Activated CD4-positive, alpha-beta T cell treated with anti-CD3 and anti-CD28 coated beads for 1 hour (primary cell): Measurements from ENCODE around the gene ANO8.
"Not testable (repeated sequence)": the region's sequence is repeated elsewhere in the genome, so short reads cannot be mapped to it uniquely, and the experiment has no call there.

Experiments used
- DNase-seq: peaks from one replicate; pipeline ENCODE4 v3.0.0-alpha.2; 2020

The ANO8 gene

DNA sequence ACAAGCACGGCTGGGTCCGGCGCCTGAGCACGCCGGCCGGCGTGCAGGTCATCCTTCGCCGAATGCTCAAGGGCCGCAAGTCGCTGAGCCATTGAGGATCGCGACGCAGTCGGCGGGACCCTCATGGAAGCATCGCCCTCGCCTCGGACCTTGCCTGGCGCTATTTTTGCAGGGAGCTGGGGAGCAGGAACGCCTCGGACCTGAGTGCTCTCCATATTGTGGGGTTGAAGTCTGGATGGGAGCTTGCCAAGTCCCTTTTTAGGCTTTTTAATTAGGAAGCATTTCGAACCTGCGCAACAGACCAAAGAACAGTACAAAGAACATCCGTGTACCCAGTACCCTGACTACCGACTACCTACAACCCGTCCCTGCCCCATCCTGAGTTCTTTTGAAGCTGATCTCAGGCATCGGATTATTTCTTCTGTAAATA, 28.4 kb downstream of the ANO8 start:
- no peak for DNase-seq

DNA sequence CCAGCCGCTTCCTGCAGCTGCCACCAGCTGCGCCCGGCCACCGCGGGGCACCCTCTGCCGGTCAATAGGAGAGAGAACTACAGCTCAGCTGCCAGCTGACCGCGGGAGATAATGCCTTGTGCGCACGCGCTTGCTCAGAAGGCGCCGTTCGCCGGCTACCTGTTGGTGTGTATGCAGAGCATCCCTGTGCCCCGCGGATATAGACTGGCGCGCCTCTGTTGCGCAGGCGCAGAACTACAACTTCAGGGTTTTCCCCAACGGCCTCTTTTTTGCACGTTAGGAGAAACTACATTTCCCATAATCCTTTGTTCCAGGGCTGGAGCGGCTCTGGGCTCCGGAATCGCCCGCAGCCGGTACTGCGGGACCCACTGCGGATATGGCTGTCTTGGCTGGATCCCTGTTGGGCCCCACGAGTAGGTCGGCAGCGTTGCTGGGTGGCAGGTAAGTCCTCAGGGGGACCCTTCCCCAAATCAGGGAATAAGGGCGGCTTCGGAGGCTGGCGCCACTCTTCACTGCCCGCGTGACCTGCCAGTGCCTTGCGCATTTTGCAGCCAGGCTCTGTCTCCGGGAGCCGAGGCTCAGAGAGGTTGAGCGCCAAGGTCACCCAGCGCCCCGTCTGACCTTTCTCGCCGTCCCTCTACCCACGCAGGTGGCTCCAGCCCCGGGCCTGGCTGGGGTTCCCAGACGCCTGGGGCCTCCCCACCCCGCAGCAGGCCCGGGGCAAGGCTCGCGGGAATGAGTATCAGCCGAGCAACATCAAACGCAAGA, 29.0 kb downstream of the ANO8 start, which contains the start of gene MRPL34:
Gene MRPL34 (plus strand): TSS at position 356 of the 768 bp plus-strand sequence. CDS start 21 bp downstream, at position 377.
- DNase-seq = peak; percentile 91

DNA sequence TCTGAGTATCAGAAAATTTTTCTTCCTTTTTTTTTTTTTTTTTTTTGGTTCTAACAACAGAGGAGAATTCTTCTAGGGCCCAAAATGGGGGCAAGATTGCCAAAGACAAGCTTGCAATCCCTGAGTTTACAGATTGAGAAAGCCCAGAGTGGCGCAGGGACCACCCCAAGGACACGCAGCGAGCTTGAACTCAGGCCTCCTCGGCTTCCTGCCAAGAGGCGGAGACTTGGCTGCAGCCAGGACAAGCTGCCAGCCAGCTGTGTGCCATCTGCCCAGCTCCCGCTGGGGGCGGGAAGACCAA, 29.5 kb downstream of the ANO8 start:
- no peak for DNase-seq

DNA sequence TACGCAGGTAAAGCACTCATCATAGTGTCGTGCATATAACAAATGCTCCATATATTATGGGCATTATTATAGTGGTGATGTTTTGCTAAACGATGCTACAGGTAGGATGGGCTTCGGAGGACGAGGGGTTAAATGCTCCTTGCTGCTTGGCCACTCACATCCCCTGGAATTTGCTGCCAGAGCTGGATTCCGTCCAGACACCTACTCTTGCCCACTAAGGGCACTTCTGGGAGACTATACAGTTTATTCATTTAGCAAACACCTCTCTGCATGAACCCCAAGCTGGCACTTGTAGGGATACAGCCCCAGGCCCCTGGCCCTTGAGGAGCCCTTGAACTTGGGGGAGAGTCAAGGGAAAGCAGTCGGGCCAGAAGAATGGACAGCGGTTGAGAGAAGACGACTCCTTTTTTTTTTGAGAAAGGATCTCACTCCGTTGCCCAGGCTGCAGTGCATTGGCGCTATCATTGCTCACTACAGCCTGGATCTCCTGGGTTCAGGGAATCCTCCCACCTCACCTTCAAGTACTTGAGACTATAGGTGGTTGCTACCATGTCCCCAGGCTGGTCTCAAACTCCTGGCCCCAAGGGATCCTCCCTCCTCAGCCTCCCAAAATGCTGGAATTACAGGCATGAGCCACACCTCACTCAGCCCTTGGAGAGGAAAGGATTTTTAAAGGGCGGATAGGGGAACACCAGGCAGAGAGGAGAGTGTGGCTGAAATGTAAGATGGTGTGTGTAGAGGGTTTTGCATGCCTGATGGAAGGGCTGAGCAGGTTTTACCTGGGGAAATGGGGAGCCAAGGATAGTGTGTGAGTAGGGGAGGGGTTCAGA, 30.1 kb downstream of the ANO8 start:
- DNase-seq = no peak

DNA sequence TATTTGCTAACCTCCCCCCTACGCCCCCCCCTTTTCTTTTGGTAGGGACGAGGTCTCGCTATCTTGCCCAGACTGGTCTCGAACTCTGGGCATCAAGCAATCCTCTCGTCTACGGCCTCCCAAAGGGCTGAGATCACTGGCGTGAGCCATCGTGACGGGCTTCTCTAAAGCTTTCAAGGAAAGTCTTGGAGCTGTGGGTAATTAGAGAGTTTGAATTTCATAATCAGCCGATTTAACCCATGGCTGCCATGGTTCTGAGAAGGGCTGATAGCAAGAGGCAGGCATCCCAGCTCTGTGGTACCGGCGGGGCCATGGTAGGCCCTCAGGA, 30.8 kb downstream of the ANO8 start:
- no peak for DNase-seq

DNA sequence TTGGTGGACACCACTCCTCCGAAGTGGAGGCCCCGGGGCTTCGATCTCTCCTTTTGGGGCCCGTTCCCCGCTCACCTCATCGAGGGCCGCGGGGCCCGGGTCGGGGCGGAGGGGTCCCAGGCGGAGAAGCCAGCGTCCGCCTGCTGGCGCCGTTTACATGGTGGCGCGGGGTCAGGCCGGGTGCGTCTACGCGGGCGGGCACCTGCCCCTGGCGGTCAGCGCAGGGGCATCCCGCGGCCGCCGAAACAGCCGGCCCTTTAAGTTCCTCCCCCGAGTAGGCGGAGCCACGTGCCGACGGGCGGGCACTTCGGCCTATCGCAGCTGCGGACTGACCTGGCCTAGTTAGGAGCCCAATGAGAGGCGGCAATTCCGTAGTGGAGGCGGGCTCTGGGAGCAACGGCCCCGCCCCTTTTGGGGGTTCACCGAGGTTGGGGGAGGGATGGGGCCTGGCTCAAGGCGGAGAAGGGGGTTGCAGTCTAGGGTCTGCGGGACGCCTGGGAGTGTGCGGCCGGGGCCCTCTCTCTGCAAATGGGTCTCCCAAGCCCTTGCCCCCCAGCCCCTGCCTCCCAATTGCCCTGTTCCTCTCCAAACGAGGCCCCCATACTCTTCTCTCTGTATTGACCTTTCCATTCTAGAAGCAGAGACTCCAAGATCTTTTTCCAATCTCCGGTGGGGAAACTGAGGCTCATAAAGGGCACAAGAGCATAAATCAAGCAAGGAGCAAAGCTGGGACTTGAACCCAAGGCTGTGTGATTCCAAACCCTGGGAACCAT, 31.3 kb downstream of the ANO8 start, which contains the start of gene ABHD8:
Gene ABHD8 (minus strand): TSS at position 259 of the 773 bp plus-strand sequence. CDS start 1,809 bp downstream, outside the sequence.
- peak; percentile 87 for DNase-seq

DNA sequence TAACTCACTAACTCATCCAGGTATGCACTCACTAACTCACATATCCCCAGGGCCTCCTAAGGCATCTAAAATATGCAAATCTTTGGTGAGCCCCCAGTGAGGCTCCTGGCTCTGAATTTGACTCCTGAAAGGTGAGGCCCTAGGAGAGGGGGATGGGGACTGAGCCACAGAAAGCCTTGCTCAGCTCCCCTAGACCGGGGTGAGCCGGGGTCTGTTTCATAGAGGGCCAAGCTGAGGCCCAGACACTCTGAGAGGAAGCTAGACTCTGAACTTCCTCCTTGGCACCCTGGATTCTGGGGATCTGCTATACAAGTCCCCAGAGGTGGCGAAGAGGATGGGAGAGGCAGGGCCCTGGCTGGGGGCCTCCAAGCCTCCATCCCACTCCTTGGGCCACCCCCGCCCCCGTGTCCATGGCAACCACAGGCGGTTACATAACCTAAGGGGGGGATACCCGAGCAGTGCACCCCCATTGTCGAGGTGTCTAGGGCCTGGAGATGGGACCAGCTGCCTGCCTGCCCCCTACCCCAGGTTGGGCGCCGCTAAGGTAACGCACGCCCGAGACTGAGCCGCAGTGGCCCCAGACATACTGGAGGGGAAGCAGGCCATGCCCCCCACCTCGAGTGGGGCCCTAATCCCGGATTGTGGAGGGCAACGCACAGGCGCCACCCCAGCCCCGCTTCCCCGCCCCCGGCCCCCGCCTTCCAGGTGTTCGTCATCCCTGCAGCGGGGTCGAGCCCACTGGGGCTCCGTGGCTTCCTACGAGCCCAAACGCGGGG, 32.1 kb downstream of the ANO8 start:
- DNase-seq = no peak

DNA sequence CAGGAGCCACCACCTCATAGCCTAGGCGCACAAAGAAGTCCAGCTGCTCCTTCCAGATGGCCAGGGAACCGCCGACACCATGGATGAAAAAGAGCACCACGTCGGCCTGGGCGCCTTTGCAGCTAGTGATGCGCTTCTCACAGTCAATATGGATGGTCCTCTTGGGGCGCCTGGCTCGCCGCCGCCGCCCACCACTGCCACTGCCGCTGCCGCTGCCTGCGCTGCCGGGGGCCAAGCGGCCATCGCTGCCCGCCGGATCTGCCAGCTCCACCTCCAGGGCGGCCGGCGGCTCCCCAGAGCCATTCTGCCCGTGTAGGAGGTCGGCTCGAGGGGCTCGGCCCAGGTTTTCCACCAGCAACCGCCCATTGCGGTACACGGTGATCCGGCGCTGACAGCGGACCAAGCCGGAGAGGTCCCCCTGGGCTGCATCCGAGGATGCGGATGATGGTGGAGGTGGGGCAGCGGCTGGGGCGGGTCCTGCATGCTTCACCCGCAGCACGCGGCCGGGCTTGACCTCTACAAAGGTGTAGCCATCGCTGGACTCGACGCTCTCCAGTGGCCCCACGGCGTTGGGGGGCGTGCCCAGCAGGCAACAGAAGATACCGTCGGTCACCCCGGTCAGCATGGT, 33.5 kb downstream of the ANO8 start:
- DNase-seq = no peak

DNA sequence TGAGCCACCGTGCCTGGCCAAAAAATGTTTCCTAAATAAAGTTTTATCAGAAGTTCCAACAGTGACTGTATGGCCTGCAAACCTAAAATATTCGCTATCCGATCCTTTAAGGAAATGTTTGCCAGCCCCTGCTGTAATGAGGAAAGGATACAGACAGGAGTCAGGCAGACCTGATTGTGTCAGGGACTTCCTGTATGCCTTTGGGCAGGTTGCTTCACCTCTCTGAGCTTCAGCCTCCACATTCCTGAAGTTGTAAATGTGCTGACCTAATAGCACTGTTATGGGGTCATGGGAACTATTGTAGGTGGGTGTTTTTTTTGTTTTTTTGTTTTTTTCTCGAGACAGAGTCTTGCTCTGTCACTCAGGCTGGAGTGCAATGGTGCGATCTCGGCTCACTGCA, 37.7 kb downstream of the ANO8 start:
- no peak for DNase-seq

DNA sequence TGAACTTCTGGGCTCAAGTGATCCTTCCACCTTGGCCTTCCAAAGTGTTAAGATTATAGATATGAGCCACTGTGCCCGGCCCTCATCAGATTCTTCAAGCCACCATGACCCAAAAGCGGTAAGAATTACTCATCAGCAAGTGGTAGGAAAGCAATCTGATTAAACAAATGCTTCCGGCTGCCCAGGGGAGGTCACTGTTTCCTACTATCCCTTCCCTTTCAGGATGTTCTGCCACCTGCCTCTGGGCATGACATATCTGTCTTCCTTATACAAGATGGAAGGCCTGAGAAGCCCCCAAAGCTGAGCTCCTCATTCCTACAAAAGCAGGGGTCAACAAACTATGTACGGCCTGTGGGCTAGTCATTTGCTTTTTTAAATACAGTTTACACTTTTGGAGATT, 38.4 kb downstream of the ANO8 start:
- DNase-seq = no peak

DNA sequence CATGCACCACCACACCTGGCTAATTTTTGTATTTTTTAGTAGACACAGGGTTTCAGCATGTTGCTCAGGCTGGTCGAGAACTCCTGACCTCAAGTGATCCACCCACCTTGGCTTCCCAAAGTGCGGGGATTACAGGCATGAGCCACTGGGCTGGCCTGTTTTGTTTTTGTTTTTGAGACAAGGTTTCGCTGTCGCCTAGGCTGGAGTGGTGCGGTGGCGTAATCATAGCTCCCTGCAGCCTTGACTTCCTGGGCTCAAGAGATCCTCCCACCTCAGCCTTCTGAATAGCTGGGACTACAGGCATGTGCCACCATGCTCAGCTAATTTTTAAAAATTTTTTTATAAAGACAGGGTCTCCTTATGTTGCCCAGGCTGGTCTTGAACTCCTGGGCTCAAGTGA, 39.1 kb downstream of the ANO8 start:
- DNase-seq = not testable (repeated sequence)

DNA sequence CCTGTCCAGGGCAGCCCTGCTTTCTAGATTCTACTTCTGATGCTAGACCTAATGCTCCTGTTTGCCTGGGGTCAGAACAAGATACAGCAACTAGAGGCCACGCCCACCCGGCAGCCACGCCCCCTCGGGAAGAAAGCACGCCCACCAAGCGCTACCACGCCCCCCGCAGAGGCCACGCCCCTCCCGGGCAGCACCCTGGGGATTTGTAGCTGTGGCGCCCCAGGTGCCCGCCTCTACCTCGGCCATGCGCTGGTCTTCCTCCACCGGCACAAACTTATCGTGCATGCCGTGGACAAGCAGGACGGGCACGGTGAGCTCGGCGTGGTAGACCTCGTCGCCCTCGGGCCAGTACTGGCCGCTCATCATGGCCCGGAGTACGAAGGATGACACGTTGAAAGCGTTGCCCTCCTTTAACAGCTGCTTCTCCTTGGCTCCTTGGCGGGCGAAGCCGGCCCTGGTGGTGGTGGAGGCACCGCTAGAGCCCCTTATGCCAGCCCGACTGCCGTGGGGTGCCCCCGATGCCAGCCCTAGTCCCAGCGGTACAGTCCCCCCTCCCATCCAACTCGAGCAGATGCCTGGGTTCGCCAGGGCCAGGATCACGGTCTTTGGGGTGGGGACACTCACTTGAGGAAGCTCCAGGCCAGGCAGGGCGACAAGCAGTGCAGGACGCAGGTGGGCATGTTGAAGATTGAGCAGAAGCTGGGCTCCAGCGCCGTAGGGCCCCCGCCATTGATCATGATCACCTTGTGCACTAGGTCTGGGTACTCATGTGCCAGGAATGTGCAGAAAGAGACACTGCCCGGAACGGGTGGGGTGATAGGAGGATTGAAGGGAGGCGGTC, 40.4 kb downstream of the ANO8 start:
- no peak for DNase-seq

DNA sequence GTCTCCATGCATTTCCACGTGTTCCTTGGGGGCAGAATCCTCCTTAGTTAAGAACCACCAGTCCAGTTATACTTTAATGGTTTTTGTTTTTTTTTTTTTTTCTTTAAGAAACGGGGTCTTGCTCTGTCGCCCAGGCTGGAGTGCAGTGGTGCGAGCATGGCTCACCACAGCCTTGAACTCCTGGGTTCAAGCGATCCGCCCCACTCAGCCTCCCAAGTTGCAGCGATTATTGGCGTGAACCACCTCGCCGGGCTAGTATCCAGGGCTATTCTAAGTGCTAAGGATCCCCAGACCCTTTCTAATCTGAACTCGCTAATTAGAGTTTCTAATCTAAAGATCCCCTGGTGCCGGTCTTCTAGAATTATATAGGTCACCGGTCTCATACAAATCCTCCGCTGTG, 41.0 kb downstream of the ANO8 start:
- no peak for DNase-seq

DNA sequence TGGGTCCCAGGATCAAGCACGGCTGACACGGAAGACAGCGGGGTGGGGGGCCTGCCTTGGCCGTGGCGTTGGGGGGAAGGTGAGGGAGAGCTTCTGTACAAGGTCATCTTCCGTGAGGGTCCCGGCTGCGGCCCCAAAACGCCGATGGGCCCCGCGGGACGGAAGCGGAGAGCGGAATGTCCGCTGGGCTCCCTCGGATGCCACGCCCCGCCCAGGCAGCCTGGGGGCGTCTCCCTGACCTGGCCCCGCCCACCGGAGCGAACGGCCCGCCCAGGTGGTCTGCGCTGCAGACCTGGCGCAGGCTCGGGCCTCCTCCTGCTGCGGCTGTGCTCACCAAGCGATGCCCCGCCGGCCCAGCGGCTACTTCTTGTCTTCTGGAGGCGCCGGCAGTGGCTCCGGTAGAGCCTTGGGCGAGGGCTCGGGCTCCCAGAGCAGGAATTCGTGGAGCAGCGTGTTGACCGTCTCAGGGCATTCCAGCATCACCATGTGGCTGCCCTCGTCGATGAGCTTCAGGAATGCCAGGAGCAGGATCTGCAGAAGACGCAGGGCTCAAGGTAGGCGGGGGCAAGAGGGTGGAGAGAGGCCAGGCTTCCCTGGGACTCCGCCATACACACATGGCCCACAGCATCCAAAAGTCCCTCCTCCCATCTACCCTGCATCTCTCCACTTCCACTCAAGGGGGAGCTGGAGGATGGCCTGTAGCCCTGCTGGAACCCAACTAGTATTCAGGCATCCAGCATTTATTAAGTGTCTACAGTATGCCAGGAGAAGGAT, 42.2 kb downstream of the ANO8 start:
- DNase-seq = peak; percentile 62

DNA sequence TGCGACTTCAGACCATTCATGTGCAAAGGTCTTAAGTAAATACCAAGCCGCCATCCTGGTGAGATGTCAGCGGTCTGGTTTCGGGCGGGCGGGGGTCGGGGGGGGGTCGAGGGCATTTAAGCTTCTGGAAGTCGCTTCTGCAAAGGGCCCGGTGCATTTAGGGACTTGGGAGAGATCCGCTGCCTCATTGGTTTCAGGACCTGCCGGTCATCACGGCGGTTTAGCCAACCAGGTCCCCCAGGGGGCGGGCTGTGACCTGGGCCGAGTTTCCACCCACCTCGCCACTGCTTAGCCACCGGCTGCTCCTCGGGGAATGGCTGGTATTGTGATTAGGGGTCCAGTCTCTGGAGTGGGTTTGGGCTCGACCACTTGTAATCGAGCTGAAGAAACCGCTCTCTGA, 45.2 kb downstream of the ANO8 start:
- no peak for DNase-seq

DNA sequence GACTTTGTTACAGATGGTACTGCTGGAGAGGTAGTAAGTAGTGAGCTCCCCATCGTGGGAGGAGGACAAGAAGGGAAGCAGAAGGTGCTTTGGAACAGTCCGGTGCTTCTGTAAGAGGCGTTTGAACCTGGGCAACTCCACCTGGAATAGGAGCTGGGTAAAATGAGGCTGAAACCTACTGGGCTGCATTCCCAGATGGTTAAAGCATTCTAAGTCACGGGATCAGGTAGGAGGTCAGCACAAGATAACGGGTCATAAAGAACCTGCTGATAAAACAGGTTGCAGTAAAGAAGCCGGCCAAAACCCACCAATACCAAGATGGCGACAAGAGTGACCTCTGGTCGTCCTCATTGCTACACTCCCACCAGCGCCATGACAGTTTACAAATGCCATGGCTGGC, 47.9 kb downstream of the ANO8 start:
- DNase-seq = no peak

DNA sequence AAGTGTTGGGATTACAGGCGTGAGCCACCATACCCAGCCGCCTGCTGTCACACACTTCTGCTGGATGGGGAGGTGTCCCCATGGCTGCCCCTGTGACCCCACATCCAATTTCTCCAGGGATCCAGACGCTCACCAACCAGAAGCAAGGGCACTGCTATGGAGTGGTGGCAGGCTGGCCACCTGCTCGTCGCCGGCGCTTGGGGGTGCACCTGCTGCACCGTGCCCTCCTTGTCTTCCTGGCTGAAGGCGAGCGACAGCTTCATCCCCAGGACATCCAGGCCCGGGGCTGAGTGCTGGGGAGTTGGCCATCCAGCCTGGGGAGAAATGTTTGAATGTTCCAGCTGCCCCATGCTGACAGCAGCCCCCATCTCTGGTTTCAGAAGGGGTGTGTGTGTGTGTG, 48.4 kb downstream of the ANO8 start:
- DNase-seq = no peak

DNA sequence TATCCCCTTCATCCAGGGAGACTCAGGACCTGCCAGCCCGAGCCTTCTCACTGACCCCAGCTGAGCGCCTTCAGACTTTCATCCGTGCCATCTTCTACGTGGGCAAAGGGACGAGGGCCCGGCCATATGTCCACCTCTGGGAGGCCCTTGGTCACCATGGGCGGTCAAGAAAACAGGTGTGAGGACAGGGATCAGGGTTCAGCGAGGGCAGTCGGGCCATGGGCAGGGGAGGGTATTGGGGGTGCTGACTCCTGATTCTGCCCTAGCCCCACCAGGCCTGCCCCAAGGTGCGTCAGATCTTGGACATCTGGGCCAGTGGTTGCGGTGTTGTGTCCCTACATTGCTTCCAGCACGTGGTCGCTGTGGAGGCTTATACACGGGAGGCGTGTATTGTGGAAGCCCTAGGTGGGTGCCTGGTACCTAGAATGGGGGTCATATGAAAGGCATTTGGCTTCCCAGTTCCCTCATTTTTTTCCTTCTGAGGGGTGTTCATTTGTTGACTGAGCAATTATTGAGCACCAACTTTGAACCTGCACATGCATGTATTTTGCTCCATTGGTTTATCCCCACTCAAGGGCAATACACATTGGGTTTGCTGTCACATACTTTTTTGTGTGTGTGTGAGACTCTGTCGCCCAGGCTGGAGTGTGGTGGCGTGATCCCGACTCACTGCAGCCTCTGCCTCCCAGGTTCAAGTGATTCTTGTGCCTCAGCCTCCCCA, 49.1 kb downstream of the ANO8 start:
- no peak for DNase-seq

DNA sequence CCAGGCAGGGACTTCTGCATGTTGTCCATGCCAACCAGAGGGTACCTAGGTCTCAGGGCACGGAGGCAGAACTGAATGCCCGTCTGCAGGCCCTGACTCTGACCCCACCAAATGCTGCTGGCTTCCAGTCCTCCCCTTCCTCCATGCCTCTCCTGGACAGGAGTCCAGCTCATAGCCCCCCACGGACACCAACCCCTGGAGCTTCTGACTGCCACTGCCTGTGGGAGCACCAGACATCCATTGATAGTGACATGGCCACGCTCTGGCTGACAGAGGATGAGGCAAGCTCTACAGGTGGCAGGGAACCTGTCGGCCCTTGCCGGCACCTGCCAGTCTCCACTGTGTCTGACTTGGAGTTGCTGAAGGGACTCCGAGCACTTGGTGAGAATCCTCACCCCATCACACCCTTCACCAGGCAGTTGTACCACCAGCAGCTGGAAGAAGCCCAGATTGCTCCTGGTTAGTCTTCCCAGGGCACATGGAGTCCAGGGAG, 51.1 kb downstream of the ANO8 start:
- DNase-seq = no peak
